ENCODE data around the gene SLC25A19. TPM values are rescaled to one million over a fixed set of nuclear protein-coding genes. Genes with fewer than 3 reads are reported as not detected.
"Not testable (repeated sequence)": the region's sequence is repeated elsewhere in the genome, so short reads cannot be mapped to it uniquely, and the experiment has no call there.

Gene SLC25A19
- total RNA-seq, 1 donor from 2014 or later, result 41.5 TPM

- DNase-seq (peak; percentile 84), ATAC-seq (peak; percentile 44 to 51)
- Histone ChIP-seq H3K9me3 (no peaks in the 10 kb centered on the region), H3K36me3 (peaks cover 15% of the 10 kb centered on the region), H3K4me1 (peaks cover 8% of the 10 kb centered on the region), H3K27ac (peak overlapping the region; percentile 93), H3K27me3 (ENCODE audit: low read depth) (no peaks in the 10 kb centered on the region), H3K4me3 (peak overlapping the region; percentile 92)
- TF ChIP-seq, protein P1, sequence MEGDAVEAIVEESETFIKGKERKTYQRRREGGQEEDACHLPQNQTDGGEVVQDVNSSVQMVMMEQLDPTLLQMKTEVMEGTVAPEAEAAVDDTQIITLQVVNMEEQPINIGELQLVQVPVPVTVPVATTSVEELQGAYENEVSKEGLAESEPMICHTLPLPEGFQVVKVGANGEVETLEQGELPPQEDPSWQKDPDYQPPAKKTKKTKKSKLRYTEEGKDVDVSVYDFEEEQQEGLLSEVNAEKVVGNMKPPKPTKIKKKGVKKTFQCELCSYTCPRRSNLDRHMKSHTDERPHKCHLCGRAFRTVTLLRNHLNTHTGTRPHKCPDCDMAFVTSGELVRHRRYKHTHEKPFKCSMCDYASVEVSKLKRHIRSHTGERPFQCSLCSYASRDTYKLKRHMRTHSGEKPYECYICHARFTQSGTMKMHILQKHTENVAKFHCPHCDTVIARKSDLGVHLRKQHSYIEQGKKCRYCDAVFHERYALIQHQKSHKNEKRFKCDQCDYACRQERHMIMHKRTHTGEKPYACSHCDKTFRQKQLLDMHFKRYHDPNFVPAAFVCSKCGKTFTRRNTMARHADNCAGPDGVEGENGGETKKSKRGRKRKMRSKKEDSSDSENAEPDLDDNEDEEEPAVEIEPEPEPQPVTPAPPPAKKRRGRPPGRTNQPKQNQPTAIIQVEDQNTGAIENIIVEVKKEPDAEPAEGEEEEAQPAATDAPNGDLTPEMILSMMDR (IDR thresholded peaks at IDR 0.05), result no peak
- intact Hi-C loops (cut with DNase I), result no loop called here
Observed at GRCh38 chr17:75289832-75290337, 652 bp upstream of the SLC25A19 start.

GRCh38 chr17:75288770-75289114, 491 bp downstream of the SLC25A19 start:
- TF ChIP-seq, protein P1 (IDR thresholded peaks at IDR 0.05), result no peak
- Histone ChIP-seq H3K4me3 (peak overlapping the region; percentile 92), H3K27ac (peak overlapping the region; percentile 93), H3K27me3 (ENCODE audit: low read depth) (no peaks in the 10 kb centered on the region), H3K4me1 (peaks cover 8% of the 10 kb centered on the region), H3K9me3 (no peaks in the 10 kb centered on the region), H3K36me3 (peaks cover 19% of the 10 kb centered on the region)
- ATAC-seq, result peak; percentile 45 to 62
- intact Hi-C loops (cut with DNase I), result no loop called here
- DNase-seq, result peak; percentile 68

DNA sequence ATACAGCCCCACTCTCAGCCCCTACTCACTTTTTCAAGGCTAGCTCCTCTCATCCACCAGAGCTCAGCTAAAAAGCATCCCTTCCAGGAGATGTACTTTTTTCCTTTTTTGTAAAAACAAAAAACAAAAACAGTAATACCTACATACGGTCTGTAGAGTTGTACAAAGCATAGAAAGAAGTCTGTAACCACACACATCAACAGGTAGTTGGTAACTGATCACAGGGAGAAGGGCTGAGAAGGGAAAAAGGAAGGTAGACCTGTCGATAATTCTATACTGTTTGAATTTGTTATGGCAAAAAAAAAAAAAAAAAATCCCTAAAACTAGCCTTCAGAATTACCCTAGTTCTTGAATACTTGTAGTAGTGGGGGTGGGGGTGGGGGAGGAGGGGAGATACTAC, 874 bp downstream of the SLC25A19 start:
- no peaks in the 10 kb centered on the region for H3K9me3 ChIP-seq
- peaks cover 22% of the 10 kb centered on the region for H3K36me3 ChIP-seq
- H3K27me3 ChIP-seq (ENCODE audit: low read depth), result no peaks in the 10 kb centered on the region
- intact Hi-C loops (cut with DNase I), result no loop called here
- TF ChIP-seq, protein P1 (IDR thresholded peaks at IDR 0.05), result no peak
- ATAC-seq, result no peak
- peak overlapping the region; percentile 92 for H3K4me3 ChIP-seq
- peaks cover 8% of the 10 kb centered on the region for H3K4me1 ChIP-seq
- peak overlapping the region; percentile 93 for H3K27ac ChIP-seq
- DNase-seq, result no peak

DNA sequence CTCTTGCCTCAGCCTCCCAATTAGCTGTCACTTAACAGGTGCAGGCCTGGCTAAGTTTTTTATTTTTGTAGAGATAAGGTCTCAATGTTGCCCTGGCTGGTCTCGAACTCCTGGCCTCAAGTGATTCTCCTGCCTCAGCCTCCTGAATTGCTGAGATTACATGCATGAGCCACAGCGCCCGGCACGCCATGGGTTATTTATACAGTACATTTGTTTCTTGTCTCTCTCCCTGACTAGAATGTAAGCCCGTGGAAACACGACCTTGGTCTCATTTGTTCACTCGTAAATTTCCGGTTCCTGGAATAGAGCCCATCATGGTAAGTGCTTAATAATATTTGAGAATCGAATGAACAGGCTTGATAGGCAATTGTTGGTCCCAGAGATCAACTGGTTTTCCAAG, 2.0 kb downstream of the SLC25A19 start:
- ATAC-seq (no peak), DNase-seq (no peak)
- Histone ChIP-seq H3K4me3 (no peak overlapping the region), H3K9me3 (no peaks in the 10 kb centered on the region), H3K27ac (no peak overlapping the region), H3K36me3 (peaks cover 31% of the 10 kb centered on the region), H3K4me1 (peaks cover 8% of the 10 kb centered on the region), H3K27me3 (ENCODE audit: low read depth) (no peaks in the 10 kb centered on the region)
- intact Hi-C loops (cut with DNase I), result no loop called here
- TF ChIP-seq, protein P1 (IDR thresholded peaks at IDR 0.05), result no peak

DNA sequence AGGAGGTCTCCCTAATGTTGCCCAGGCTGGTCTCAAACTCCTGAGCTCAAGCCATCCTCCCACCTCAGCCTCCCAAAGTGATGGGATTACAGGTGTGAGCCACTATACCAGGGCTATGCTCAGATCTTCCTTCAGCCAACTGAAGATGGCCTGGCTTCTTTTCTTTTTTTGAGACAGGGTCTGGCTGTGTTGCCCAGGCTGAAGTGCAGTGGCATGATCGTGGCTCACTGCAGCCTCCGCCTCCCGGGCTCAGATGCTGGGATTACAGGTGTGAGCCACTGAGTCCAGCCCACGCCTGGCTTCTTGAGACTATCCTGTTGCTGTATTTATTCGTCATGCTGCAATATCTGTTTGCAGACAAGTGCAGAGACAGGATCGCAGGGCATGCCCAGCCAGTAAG, 4.1 kb downstream of the SLC25A19 start:
- no peak for ATAC-seq
- TF ChIP-seq, protein P1 (IDR thresholded peaks at IDR 0.05), result no peak
- Histone ChIP-seq H3K4me3 (no peak overlapping the region), H3K9me3 (no peaks in the 10 kb centered on the region), H3K36me3 (peaks cover 47% of the 10 kb centered on the region), H3K4me1 (peaks cover 8% of the 10 kb centered on the region), H3K27me3 (ENCODE audit: low read depth) (no peaks in the 10 kb centered on the region), H3K27ac (no peak overlapping the region)
- DNase-seq, result no peak
- intact Hi-C loops (cut with DNase I), result no loop called here

- H3K9me3 ChIP-seq; intact Hi-C loops (cut with DNase I); DNase-seq; H3K4me1 ChIP-seq; H3K27me3 ChIP-seq (ENCODE audit: low read depth); H3K27ac ChIP-seq; ATAC-seq; H3K4me3 ChIP-seq: not testable (repeated sequence)
- H3K36me3 ChIP-seq, result peaks cover 43% of the 10 kb centered on the region
Observed at GRCh38 chr17:75280189-75280588, 9.0 kb downstream of the SLC25A19 start.

All from lower lobe of right lung (tissue), 2 donors.